GM12892 (cell line): ENCODE results near the gene SYCE1L.

ENCODE experiments used
- DNase-seq: peaks from one replicate; pipeline ENCODE4 v3.0.0; 2011; ENCODE audit not compliant: insufficient read length
- FAIRE-seq: peaks from 2 replicates; lab custom pipeline; 2011; peaks lifted over from hg19 to GRCh38; lab: Jason Lieb, UNC
- POLR2A ChIP-seq: IDR thresholded peaks from 2 replicates; pipeline ENCODE4 v1.6.1; 2011; ENCODE audit warnings: low read depth, low read length, control low read depth
- POLR2AphosphoS5 ChIP-seq: IDR thresholded peaks from 2 replicates; pipeline ENCODE4 v1.6.1; 2011; ENCODE audit warnings: low read depth, low read length, control low read depth
- TAF1 ChIP-seq: IDR thresholded peaks from 2 replicates; pipeline ENCODE4 v1.6.1; 2011; ENCODE audit warnings: low read depth, mild to moderate bottlenecking, control low read depth, low read length, borderline replicate concordance

The SYCE1L gene

GRCh38 chr16:77208382-77208781 lies 9.2 kb downstream of the SYCE1L start:
- DNase-seq (no peak), FAIRE-seq (no peak)
- TF ChIP-seq POLR2A (no peak), TAF1 (no peak), POLR2AphosphoS5 (no peak)

- peak; percentile 64 for DNase-seq
- no peak for TF ChIP-seq POLR2A
- no peak for FAIRE-seq
Observed at GRCh38 chr16:77211880-77212740, 12.9 kb downstream of the SYCE1L start.

DNA sequence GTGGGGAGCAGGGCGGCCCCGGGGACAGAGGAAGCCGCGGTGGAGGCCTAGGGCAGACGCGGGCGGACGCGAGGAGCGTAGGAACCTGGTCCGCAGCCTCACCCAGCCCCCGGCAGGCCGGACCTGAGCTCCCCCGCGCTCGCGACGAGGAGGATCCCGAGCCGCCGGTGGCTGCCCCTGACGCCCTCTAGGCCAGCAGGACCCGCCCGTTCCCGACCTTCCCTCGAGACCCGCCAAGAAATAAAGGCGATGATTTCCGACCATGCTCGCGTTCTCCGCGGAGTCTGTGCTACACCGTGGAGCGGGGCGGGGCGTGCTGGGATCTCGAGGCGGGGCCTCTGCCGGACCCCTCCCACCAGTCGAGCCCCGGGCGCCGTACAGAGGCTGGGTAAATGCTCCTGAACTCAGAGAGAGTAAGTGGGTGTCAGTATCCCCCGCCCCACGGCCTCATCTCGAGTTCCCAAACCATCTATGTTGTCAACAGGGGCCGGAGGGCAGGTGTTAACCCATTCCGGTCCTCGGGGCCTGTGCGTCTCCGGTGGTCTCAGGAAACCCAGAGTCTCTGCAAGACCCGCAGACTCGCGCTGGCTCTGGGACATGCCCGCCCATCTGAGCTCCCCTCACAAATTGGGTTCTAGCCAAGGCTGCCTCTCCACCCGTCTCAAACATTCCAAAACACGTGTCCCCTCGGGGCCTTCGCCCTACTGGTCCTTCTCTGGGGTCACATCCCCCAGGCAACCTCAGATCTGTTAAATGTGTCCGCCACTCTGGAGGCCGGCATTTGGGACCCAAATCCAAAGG lies 13.7 kb downstream of the SYCE1L start:
- FAIRE-seq (no peak), DNase-seq (peak; percentile 61)
- TF ChIP-seq POLR2AphosphoS5 (no peak), POLR2A (no peak), TAF1 (no peak)

- TF ChIP-seq POLR2A (no peak), TAF1 (no peak), POLR2AphosphoS5 (no peak)
- DNase-seq (no peak), FAIRE-seq (no peak)
Observed at GRCh38 chr16:77213542-77214106, 14.4 kb downstream of the SYCE1L start.

- TF ChIP-seq POLR2A: no peak
- no peak for TF ChIP-seq TAF1
- no peak for TF ChIP-seq POLR2AphosphoS5
- no peak for DNase-seq
- no peak for FAIRE-seq
Observed at GRCh38 chr16:77214411-77215138, 15.4 kb downstream of the SYCE1L start.

GRCh38 chr16:77219437-77219836 lies 20.2 kb downstream of the SYCE1L start:
- FAIRE-seq (no peak), DNase-seq (no peak)
- TF ChIP-seq POLR2A: no peak

DNA sequence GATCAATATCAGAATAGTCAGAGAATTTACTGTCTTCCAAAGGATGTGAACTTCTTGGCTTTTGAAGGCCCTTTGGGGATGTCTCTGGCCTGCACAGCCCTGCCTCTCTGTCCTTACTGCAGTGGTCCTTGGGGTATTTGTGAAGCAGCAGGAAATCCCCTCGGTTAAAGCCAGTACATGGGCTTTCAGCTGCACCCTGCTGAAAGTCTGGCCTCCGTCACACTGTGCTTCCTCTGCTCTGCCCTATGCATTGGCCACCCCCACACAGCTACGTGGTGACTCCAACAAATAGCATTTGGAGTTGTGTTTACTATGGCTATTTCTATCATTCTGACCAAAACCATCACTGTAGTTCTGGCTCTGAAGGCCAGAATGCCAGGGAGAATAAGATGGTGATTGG lies 21.2 kb downstream of the SYCE1L start:
- DNase-seq: no peak
- TF ChIP-seq POLR2A: no peak
- TF ChIP-seq POLR2AphosphoS5: no peak
- no peak for TF ChIP-seq TAF1
- FAIRE-seq: peak; percentile 84

GRCh38 chr16:77221482-77221881 lies 22.3 kb downstream of the SYCE1L start:
- no peak for FAIRE-seq
- TF ChIP-seq POLR2A (no peak), TAF1 (no peak), POLR2AphosphoS5 (no peak)
- no peak for DNase-seq

- no peak for DNase-seq
- TF ChIP-seq POLR2AphosphoS5: no peak
- no peak for TF ChIP-seq TAF1
- TF ChIP-seq POLR2A: no peak
- FAIRE-seq: no peak
Observed at GRCh38 chr16:77223184-77223583, 24.0 kb downstream of the SYCE1L start.

DNA sequence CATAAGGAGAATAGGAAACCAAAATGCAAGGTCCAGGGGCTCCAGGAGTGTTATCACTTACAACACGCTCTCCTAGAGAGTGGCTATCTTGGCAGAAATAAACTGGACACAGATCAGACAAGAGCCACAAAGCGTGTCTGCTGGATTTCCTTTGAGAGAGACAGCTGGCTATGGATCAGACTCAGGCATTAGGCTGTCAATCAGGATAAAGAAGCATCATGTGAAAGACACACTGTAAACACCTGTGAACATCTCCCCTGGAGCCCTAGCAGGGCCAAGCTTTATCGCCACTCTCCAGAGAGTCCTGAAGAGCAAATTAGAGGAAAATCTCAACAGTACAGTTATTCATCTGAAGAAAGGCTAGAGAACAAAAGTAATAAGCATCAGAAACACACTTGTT lies 26.0 kb downstream of the SYCE1L start:
- DNase-seq: no peak
- no peak for FAIRE-seq
- TF ChIP-seq TAF1 (no peak), POLR2AphosphoS5 (no peak), POLR2A (no peak)

DNA sequence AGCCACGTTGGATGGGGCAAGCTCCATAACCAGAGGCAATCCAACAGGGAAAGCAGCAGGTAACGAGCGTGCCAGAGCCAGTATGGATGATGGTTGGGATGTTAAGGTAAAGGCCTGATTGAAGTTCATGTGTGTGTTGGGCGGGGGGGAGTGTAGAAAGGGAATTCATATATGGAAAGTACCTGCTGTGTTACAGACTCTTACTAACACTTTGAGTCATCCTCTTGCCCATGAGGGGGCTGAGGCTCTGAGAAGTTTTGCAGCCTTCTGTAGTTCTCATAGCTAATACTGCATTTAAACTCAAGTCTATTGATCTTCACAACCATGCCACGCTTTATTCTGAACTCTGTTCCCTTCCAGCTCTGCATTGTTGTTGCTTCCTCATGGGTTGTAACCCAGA lies 28.5 kb downstream of the SYCE1L start:
- TF ChIP-seq POLR2A (no peak), POLR2AphosphoS5 (no peak), TAF1 (no peak)

GRCh38 chr16:77231047-77231446 lies 31.8 kb downstream of the SYCE1L start:
- TF ChIP-seq POLR2AphosphoS5: no peak
- no peak for TF ChIP-seq TAF1
- DNase-seq (no peak), FAIRE-seq (no peak)

More for the DNA sequence above, 28.5 kb downstream of the SYCE1L start:
- DNase-seq (no peak), FAIRE-seq (no peak)
